VCaP (cell line): Measurements from ENCODE around the gene HEPHL1.

Experiments
- H3K27ac ChIP-seq: fragments of 450-650 bp; 2 replicates; pipeline ENCODE4 v1.5.1; 2017
- CTCF ChIP-seq: fragments of 450-650 bp; conservative IDR thresholded peaks from 2 replicates; pipeline ENCODE4 v1.5.1; 2017; ENCODE audit warnings: mild to moderate bottlenecking, moderate library complexity

HEPHL1 gene

GRCh38 chr11:94088906-94089305 lies 67.8 kb downstream of the HEPHL1 start:
- no peak for TF ChIP-seq CTCF

DNA sequence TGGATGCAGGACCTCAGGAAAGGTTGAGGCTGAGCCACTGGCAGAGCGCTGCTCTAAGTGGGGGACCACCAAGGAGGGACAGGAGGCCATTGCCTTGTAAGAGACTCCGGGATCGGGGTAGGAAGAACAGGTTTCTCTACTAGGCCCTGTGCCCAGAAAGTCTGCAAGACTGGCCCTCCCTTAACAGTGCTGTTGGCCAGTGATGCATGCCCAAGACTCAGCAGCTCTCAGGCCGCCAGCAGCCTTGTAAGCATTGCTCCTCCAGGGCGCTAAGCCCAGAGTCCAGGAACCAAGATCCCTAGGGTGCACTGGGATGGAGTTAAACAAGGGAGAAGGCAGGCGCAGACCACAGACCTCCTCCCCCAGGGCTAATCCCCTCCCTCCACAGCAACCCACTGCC lies 68.2 kb downstream of the HEPHL1 start:
- no peak overlapping the region for H3K27ac ChIP-seq
- no peak for TF ChIP-seq CTCF

More at GRCh38 chr11:94088906-94089305, 67.8 kb downstream of the HEPHL1 start:
- H3K27ac ChIP-seq = no peak overlapping the region

- H3K27ac ChIP-seq = no peak overlapping the region
- TF ChIP-seq CTCF = no peak
Observed at GRCh38 chr11:94090401-94090800, 69.2 kb downstream of the HEPHL1 start.

DNA sequence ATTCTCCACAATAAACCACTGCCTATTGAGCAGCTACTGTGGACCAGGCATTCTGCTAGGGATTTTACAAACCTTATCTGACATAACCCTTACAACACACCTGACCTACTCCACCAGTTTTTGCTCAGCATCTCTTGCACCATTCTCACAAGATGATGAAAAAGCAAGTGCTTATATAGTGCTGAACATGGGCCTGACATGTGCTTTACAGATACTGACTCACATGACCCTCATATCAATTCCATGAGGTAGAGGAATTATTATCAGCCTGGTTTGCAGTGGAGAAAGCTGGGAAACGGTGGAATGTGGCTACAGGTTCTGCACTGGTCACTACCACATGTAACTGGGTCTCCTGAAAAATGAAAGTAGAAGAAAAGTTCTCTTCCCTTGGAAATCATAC lies 69.9 kb downstream of the HEPHL1 start:
- TF ChIP-seq CTCF = no peak
- no peak overlapping the region for H3K27ac ChIP-seq

- no peak for TF ChIP-seq CTCF
- no peak overlapping the region for H3K27ac ChIP-seq
Observed at GRCh38 chr11:94100253-94100652, 79.1 kb downstream of the HEPHL1 start.

- TF ChIP-seq CTCF = no peak
- H3K27ac ChIP-seq = no peak overlapping the region
Observed at GRCh38 chr11:94103471-94103870, 82.3 kb downstream of the HEPHL1 start.

DNA sequence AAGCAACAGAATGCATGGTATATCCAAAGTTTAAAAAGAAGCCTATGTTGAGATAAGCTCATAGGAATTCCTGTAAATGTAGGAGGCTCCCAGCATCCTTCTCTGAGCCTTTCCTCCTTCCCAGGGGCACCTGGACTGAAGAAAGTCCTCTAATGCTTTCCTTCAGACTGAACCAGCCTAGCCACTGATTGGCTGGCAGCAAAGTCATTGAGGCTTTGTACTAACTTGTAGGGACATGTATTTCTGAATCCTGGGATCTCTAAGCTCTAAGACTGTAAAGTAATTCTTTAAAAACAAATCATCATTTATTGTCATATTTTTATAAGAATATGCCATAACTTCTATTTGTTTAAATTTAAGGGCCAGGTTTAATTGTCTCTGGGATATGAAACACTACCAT lies 83.6 kb downstream of the HEPHL1 start:
- TF ChIP-seq CTCF = no peak
- no peak overlapping the region for H3K27ac ChIP-seq

GRCh38 chr11:94106716-94107115 lies 85.6 kb downstream of the HEPHL1 start:
- TF ChIP-seq CTCF = no peak
- H3K27ac ChIP-seq = no peak overlapping the region
